Measurements from ENCODE around the gene MLLT3.

MLLT3 gene

DNA sequence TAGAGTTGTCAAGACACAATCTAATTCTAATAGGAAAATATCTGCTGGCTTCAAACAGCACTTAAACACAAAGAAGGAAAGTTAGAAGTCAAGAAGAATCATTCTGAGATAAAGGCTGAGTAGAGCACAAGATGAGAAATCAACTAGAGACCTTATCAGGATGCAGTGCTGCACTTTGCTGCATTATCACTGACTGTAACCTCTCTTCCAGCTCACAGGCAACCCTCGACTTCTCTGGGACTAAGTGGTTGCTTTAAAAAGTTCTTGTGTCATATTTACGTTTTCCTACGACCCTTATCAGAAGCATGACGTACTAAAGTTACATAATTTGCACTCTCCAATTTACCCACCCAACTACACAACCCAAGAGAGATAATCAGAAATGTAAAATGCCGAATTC, 176.1 kb downstream of the MLLT3 start:
- Histone ChIP-seq H3K27ac (ENCODE audit: low read length) (no peak overlapping the region), H2AFZ (ENCODE audit: low read depth, low read length) (no peak overlapping the region), H3K9me3 (ENCODE audit: insufficient read depth, low read length) (no peaks in the 10 kb centered on the region), H3K4me1 (ENCODE audit: low read length) (peaks cover 8% of the 10 kb centered on the region; the same call in 1 of the 2 replicates), H3K36me3 (replicated peaks; ENCODE audit: low read depth, low read length) (no peaks in the 10 kb centered on the region), H4K20me1 (ENCODE audit: insufficient read depth, low read length) (no peaks in the 10 kb centered on the region), H3K4me3 (ENCODE audit: low read length) (no peak overlapping the region), H3K79me2 (ENCODE audit: low read length) (no peaks in the 10 kb centered on the region), H3K9ac (ENCODE audit: low read length) (no peak overlapping the region), H3K27me3 (ENCODE audit: low read depth, low read length) (no peaks in the 10 kb centered on the region; the same call in 1 of the 2 replicates), H3K4me2 (ENCODE audit: low read length) (no peak overlapping the region)
- TF ChIP-seq, protein P1, sequence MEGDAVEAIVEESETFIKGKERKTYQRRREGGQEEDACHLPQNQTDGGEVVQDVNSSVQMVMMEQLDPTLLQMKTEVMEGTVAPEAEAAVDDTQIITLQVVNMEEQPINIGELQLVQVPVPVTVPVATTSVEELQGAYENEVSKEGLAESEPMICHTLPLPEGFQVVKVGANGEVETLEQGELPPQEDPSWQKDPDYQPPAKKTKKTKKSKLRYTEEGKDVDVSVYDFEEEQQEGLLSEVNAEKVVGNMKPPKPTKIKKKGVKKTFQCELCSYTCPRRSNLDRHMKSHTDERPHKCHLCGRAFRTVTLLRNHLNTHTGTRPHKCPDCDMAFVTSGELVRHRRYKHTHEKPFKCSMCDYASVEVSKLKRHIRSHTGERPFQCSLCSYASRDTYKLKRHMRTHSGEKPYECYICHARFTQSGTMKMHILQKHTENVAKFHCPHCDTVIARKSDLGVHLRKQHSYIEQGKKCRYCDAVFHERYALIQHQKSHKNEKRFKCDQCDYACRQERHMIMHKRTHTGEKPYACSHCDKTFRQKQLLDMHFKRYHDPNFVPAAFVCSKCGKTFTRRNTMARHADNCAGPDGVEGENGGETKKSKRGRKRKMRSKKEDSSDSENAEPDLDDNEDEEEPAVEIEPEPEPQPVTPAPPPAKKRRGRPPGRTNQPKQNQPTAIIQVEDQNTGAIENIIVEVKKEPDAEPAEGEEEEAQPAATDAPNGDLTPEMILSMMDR (IDR thresholded peaks at IDR 0.05; ENCODE audit: low read depth, low read length) = no peak
- no peak for TF ChIP-seq EZH2phosphoT487 (IDR thresholded peaks at IDR 0.05; ENCODE audit: low read depth)

DNA sequence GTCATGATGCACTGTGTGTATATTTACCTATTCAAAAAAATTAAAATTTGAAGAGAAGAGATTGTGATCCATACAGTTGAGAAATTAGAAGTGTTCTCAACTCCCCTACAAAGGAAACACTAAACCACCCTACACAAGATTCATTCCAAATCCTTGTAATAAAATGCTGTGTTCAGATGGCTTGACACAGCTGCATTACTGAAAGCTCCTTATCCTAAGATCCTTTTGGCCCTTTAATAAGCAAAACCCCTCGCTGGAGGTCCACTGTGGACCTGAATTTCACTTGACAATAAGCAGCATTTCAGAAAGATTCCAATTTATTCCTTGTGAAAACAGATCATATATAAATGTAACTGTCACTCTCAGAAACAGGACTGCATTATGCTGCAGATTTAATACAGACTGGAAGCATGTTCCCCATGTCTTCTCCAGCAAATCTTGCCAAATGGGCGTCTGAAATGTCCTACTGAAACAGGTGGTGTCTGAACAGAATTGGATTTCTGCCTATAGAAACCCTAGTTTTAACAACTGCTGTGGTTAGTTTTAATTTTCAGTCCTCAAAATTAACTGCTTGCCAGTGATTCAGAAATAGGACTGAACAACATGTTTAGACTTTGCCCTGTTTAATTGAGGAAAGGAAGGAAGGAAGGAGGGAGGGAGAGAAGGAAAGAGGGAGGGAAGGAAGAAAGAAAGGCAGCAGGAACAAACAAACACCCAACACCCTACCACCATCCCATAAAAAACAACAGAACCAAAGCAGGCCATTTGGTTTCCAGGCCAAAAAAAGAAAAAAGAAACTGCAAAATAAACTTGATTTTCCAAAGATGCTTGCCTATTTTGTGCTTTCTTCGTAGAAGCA, 179.6 kb downstream of the MLLT3 start:
- Histone ChIP-seq H3K36me3 (replicated peaks; ENCODE audit: low read depth, low read length) (no peaks in the 10 kb centered on the region), H3K4me3 (ENCODE audit: low read length) (no peak overlapping the region), H2AFZ (ENCODE audit: low read depth, low read length) (no peak overlapping the region), H3K27ac (ENCODE audit: low read length) (no peak overlapping the region), H3K9me3 (ENCODE audit: insufficient read depth, low read length) (no peaks in the 10 kb centered on the region), H3K27me3 (ENCODE audit: low read depth, low read length) (peaks cover 4% of the 10 kb centered on the region; the same call in 1 of the 2 replicates), H3K4me2 (ENCODE audit: low read length) (no peak overlapping the region), H3K9ac (ENCODE audit: low read length) (no peak overlapping the region), H3K4me1 (ENCODE audit: low read length) (no peaks in the 10 kb centered on the region), H4K20me1 (ENCODE audit: insufficient read depth, low read length) (no peaks in the 10 kb centered on the region), H3K79me2 (ENCODE audit: low read length) (no peaks in the 10 kb centered on the region)
- no peak for TF ChIP-seq EZH2phosphoT487 (IDR thresholded peaks at IDR 0.05; ENCODE audit: low read depth)
- TF ChIP-seq, protein P1 (IDR thresholded peaks at IDR 0.05; ENCODE audit: low read depth, low read length) = no peak

DNA sequence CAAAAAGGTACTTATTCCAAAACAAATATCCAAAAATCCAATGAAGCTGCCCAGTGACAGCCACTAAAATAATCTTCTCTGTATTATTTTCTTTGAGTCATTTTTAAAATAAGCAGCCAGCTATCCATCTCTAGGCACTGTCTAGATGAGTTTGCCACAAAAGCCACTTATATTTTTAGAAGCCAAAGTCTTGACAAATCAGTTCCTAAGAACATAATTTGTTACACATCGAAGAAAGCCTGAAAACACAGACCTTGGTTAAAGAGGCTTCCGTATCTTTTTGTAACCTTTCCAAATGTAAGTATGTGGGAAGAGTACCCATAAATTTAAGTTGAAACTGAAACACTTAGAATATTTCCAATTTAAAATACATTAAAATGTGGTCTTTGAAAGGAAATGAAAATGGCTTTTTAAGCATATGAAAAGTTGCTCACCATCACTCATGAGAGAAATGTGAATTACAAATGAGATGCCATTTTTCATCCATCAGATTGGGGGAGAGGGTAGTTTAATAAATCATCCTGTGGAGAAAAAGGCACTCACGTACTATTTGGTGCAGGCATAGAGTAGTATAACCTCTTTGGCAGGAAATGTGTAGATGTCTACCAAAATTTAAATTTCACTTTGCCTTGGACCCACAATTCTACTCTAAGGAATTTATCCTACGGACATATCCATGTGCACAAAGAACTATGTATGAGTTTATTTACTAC, 180.4 kb downstream of the MLLT3 start:
- H3K4me3 ChIP-seq (ENCODE audit: low read length) = no peak overlapping the region
- H3K27ac ChIP-seq (ENCODE audit: low read length) = no peak overlapping the region
- H3K4me1 ChIP-seq (ENCODE audit: low read length) = no peaks in the 10 kb centered on the region
- H3K9me3 ChIP-seq (ENCODE audit: insufficient read depth, low read length) = no peaks in the 10 kb centered on the region
- no peak for TF ChIP-seq EZH2phosphoT487 (IDR thresholded peaks at IDR 0.05; ENCODE audit: low read depth)
- TF ChIP-seq, protein P1 (IDR thresholded peaks at IDR 0.05; ENCODE audit: low read depth, low read length) = no peak
- H3K4me2 ChIP-seq (ENCODE audit: low read length) = no peak overlapping the region
- H3K79me2 ChIP-seq (ENCODE audit: low read length) = no peaks in the 10 kb centered on the region
- no peak overlapping the region for H3K9ac ChIP-seq (ENCODE audit: low read length)
- H2AFZ ChIP-seq (ENCODE audit: low read depth, low read length) = no peak overlapping the region
- H3K36me3 ChIP-seq (replicated peaks; ENCODE audit: low read depth, low read length) = no peaks in the 10 kb centered on the region
- H3K27me3 ChIP-seq (ENCODE audit: low read depth, low read length) = peaks cover 4% of the 10 kb centered on the region; the same call in 1 of the 2 replicates
- H4K20me1 ChIP-seq (ENCODE audit: insufficient read depth, low read length) = no peaks in the 10 kb centered on the region

DNA sequence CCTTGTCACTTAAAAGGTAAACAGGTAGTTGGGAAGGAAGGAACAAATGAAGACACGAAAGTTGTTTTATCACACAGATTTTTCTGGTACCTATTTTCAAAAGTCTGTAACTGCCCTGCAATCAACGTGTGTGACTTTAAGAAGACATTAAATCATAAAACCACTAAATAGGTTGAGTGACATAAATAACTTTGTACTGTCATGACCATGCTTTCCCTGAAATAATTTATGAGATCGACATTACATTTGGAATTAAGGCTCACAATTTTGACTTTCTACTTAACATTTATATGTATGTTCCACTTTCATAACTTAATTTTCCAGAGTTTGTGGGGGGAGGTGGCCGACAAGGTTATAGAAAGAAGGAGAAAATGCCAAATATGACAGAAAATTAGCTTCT, 181.1 kb downstream of the MLLT3 start:
- H3K9ac ChIP-seq (ENCODE audit: low read length) = no peak overlapping the region
- no peaks in the 10 kb centered on the region for H4K20me1 ChIP-seq (ENCODE audit: insufficient read depth, low read length)
- no peaks in the 10 kb centered on the region for H3K79me2 ChIP-seq (ENCODE audit: low read length)
- no peak overlapping the region for H2AFZ ChIP-seq (ENCODE audit: low read depth, low read length)
- no peak overlapping the region for H3K27ac ChIP-seq (ENCODE audit: low read length)
- no peak overlapping the region for H3K4me3 ChIP-seq (ENCODE audit: low read length)
- no peaks in the 10 kb centered on the region for H3K9me3 ChIP-seq (ENCODE audit: insufficient read depth, low read length)
- H3K4me2 ChIP-seq (ENCODE audit: low read length) = 0 out of 2 replicates have a peak overlapping the region, but pooled peaks have one; percentile 1
- TF ChIP-seq, protein P1 (IDR thresholded peaks at IDR 0.05; ENCODE audit: low read depth, low read length) = no peak
- no peak for TF ChIP-seq EZH2phosphoT487 (IDR thresholded peaks at IDR 0.05; ENCODE audit: low read depth)
- peaks cover 4% of the 10 kb centered on the region; the same call in 1 of the 2 replicates for H3K27me3 ChIP-seq (ENCODE audit: low read depth, low read length)
- no peaks in the 10 kb centered on the region for H3K36me3 ChIP-seq (replicated peaks; ENCODE audit: low read depth, low read length)
- no peaks in the 10 kb centered on the region for H3K4me1 ChIP-seq (ENCODE audit: low read length)

Measured in OCI-LY3 (cell line).